ENCODE data around the gene TUBGCP5. TPM values are rescaled to one million over a fixed set of nuclear protein-coding genes. Genes with fewer than 3 reads are reported as not detected.

Gene TUBGCP5
- total and polyA plus RNA-seq, 2 experiments from 2014 or later, result 12.0 to 21.7 TPM

GRCh38 chr15:22974745-22975144, 64.6 kb downstream of the TUBGCP5 start (continued):
- TF ChIP-seq ZNF462 (CRISPR knock-in tag; IDR thresholded peaks at IDR 0.05) (no peak), NANOG (IDR thresholded peaks at IDR 0.05; ENCODE audit: borderline replicate concordance) (no peak), CREB1 (CRISPR knock-in tag; IDR thresholded peaks at IDR 0.05; ENCODE audit: low read depth) (no peak), JUNB (IDR thresholded peaks at IDR 0.05; ENCODE audit: unreplicated experiment) (no peak), STAT1 (IDR thresholded peaks at IDR 0.05; ENCODE audit: unreplicated experiment) (no peak), EZH2phosphoT487 (IDR thresholded peaks at IDR 0.05; ENCODE audit: unreplicated experiment) (no peak), POLR2AphosphoS5 (IDR thresholded peaks at IDR 0.05; ENCODE audit: low read depth) (no peak), ZNF114 (CRISPR knock-in tag; IDR thresholded peaks at IDR 0.05) (no peak)
- TF ChIP-seq, protein P1, sequence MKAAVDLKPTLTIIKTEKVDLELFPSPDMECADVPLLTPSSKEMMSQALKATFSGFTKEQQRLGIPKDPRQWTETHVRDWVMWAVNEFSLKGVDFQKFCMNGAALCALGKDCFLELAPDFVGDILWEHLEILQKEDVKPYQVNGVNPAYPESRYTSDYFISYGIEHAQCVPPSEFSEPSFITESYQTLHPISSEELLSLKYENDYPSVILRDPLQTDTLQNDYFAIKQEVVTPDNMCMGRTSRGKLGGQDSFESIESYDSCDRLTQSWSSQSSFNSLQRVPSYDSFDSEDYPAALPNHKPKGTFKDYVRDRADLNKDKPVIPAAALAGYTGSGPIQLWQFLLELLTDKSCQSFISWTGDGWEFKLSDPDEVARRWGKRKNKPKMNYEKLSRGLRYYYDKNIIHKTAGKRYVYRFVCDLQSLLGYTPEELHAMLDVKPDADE (IDR thresholded peaks at IDR 0.05), result no peak

GRCh38 chr15:22973987-22974386, 65.4 kb downstream of the TUBGCP5 start:
- Histone ChIP-seq H3K27ac (ENCODE audit: low read depth) (no peak overlapping the region), H2AFZ (no peak overlapping the region)
- TF ChIP-seq ZNF331 (CRISPR knock-in tag; IDR thresholded peaks at IDR 0.05; ENCODE audit: low read depth) (no peak), NANOG (IDR thresholded peaks at IDR 0.05; ENCODE audit: borderline replicate concordance) (no peak), POLR2AphosphoS5 (IDR thresholded peaks at IDR 0.05; ENCODE audit: low read depth) (no peak), JUNB (IDR thresholded peaks at IDR 0.05; ENCODE audit: unreplicated experiment) (no peak), EZH2phosphoT487 (IDR thresholded peaks at IDR 0.05; ENCODE audit: unreplicated experiment) (no peak), CREB1 (CRISPR knock-in tag; IDR thresholded peaks at IDR 0.05; ENCODE audit: low read depth) (no peak)
- TF ChIP-seq, protein P2, sequence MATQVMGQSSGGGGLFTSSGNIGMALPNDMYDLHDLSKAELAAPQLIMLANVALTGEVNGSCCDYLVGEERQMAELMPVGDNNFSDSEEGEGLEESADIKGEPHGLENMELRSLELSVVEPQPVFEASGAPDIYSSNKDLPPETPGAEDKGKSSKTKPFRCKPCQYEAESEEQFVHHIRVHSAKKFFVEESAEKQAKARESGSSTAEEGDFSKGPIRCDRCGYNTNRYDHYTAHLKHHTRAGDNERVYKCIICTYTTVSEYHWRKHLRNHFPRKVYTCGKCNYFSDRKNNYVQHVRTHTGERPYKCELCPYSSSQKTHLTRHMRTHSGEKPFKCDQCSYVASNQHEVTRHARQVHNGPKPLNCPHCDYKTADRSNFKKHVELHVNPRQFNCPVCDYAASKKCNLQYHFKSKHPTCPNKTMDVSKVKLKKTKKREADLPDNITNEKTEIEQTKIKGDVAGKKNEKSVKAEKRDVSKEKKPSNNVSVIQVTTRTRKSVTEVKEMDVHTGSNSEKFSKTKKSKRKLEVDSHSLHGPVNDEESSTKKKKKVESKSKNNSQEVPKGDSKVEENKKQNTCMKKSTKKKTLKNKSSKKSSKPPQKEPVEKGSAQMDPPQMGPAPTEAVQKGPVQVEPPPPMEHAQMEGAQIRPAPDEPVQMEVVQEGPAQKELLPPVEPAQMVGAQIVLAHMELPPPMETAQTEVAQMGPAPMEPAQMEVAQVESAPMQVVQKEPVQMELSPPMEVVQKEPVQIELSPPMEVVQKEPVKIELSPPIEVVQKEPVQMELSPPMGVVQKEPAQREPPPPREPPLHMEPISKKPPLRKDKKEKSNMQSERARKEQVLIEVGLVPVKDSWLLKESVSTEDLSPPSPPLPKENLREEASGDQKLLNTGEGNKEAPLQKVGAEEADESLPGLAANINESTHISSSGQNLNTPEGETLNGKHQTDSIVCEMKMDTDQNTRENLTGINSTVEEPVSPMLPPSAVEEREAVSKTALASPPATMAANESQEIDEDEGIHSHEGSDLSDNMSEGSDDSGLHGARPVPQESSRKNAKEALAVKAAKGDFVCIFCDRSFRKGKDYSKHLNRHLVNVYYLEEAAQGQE (IDR thresholded peaks at IDR 0.05; ENCODE audit: unreplicated experiment), result no peak

More at GRCh38 chr15:22973987-22974386, 65.4 kb downstream of the TUBGCP5 start:
- no peak overlapping the region for H3K4me3 ChIP-seq
- H3K9me2 ChIP-seq (ENCODE audit: insufficient read depth), result no peaks in the 10 kb centered on the region
- H3K4me1 ChIP-seq (ENCODE audit: insufficient read depth), result peaks cover 7% of the 10 kb centered on the region; the same call in 1 of the 2 replicates
- no peak overlapping the region for H3K27ac Mint-ChIP-seq
- no peaks in the 10 kb centered on the region for H3F3A ChIP-seq (replicated peaks; ENCODE audit: low read depth)
- H3K4me2 ChIP-seq, result no peak overlapping the region
- H3K27me3 Mint-ChIP-seq (ENCODE audit: insufficient read depth, low read depth, poor library complexity), result peaks cover 15% of the 10 kb centered on the region
- peaks cover 96% of the 10 kb centered on the region for H3K79me2 ChIP-seq (replicated peaks; ENCODE audit: insufficient read depth)
- no peaks in the 10 kb centered on the region for H3K36me3 ChIP-seq (ENCODE audit: insufficient read depth)
- peaks cover 8% of the 10 kb centered on the region; the same call in 2 of the 3 replicates for H3K36me3 Mint-ChIP-seq (ENCODE audit: low read depth)
- DNase-seq (ENCODE audit: low spot score) (no peak), ATAC-seq (no peak)
- peaks cover 42% of the 10 kb centered on the region for H4K20me1 ChIP-seq (replicated peaks; ENCODE audit: insufficient read depth)
- H3K4me1 Mint-ChIP-seq, result peaks cover 13% of the 10 kb centered on the region
- peaks cover 20% of the 10 kb centered on the region for H3K27me3 ChIP-seq (ENCODE audit: insufficient read depth)
- H3K4me3 Mint-ChIP-seq, result no peak overlapping the region
- H3K9me3 Mint-ChIP-seq, result no peaks in the 10 kb centered on the region; the same call in 2 of the 3 replicates
